PC-3 (cell line): ENCODE measurements around the gene PLXNA2. TPM values are rescaled to one million over a fixed set of nuclear protein-coding genes. Genes with fewer than 3 reads are reported as not detected.

ENCODE experiments used
- ATAC-seq: fragments of 200-7000 bp; cut with Tn5 transposase; 2 replicates; pipeline ENCODE4 v1.9.1; 2020; ENCODE audit warnings: mild to moderate bottlenecking, moderate library complexity
- BruUV-seq: library from RNA; stranded (reverse); fragments of 400-500 nt; replicated peaks from 2 replicates; lab custom pipeline; 2021; lab: Mats Ljungman, UMichigan
- CTCF ChIA-PET: fragments of 300-600 bp; sonication (Branson Sonifier 250); formaldehyde crosslinking; loops from one replicate; lab custom pipeline; 2022; ENCODE audit warnings: antibody characterized with exemption; lab: Charles Lee
- POLR2A ChIA-PET: fragments of 300-600 bp; sonication (Branson Sonifier 250); formaldehyde crosslinking; loops from one replicate; lab custom pipeline; 2022; ENCODE audit warnings: antibody characterized with exemption; ENCODE audit not compliant: unreplicated experiment; lab: Charles Lee
- DNase-seq: peaks from one replicate; pipeline ENCODE4 v3.0.0-alpha.2; 2015
- H2AFZ ChIP-seq: fragments of 300-600 bp; sonication (generic); 2 replicates; pipeline ENCODE4 v1.6.0; 2016; ENCODE audit warnings: antibody characterized with exemption, low read length
- H3F3A ChIP-seq: fragments of 300-600 bp; sonication (generic); one replicate; pipeline ENCODE4 v1.6.0; 2017; ENCODE audit warnings: antibody characterized with exemption, low read length, control low read depth, mild to moderate bottlenecking; ENCODE audit not compliant: unreplicated experiment
- H3K27ac ChIP-seq: fragments of 300-600 bp; sonication (generic); 2 replicates; pipeline ENCODE4 v1.5.1; 2016; ENCODE audit warnings: mild to moderate bottlenecking, low read length
- H3K27me3 ChIP-seq: fragments of 300-600 bp; sonication (generic); 2 replicates; pipeline ENCODE4 v1.6.1; 2016; ENCODE audit warnings: low read length, mixed read lengths
- H3K36me3 ChIP-seq: fragments of 300-600 bp; sonication (generic); 2 replicates; pipeline ENCODE4 v1.6.1; 2016; ENCODE audit warnings: low read depth, mixed run types, low read length, mixed read lengths
- H3K4me1 ChIP-seq: fragments of 300-600 bp; sonication (generic); 2 replicates; pipeline ENCODE4 v1.5.1; 2016; ENCODE audit warnings: low read length; ENCODE audit not compliant: insufficient read depth
- H3K4me2 ChIP-seq: fragments of 300-600 bp; sonication (generic); 2 replicates; pipeline ENCODE4 v1.6.0; 2016; ENCODE audit warnings: low read length
- H3K4me3 ChIP-seq: fragments of 300-600 bp; sonication (generic); 2 replicates; pipeline ENCODE4 v1.5.1; 2016; ENCODE audit warnings: mild to moderate bottlenecking, low read length, mixed read lengths
- H3K79me2 ChIP-seq: fragments of 300-600 bp; sonication (generic); 2 replicates; pipeline ENCODE4 v1.6.1; 2017; ENCODE audit warnings: low read length, mixed read lengths
- H3K9ac ChIP-seq: fragments of 300-600 bp; sonication (generic); 2 replicates; pipeline ENCODE4 v1.6.0; 2016; ENCODE audit warnings: mild to moderate bottlenecking, low read length
- H3K9me2 ChIP-seq: fragments of 300-600 bp; sonication (generic); replicated peaks from 2 replicates; pipeline ENCODE4 v1.6.1; 2016; ENCODE audit warnings: mixed run types, low read length, mixed read lengths
- H3K9me3 ChIP-seq: fragments of 300-600 bp; sonication (generic); 2 replicates; pipeline ENCODE4 v1.6.1; 2016; ENCODE audit warnings: low read length, mixed read lengths
- H4K20me1 ChIP-seq: fragments of 300-600 bp; sonication (generic); 2 replicates; pipeline ENCODE4 v1.6.1; 2016; ENCODE audit warnings: low read length, mixed read lengths
- EZH2 ChIP-seq: fragments of 300-600 bp; sonication (generic); IDR thresholded peaks from one replicate; pipeline ENCODE4 v1.6.1; 2017; ENCODE audit warnings: antibody characterized with exemption, mild to moderate bottlenecking, low read length; ENCODE audit not compliant: unreplicated experiment
- EZH2phosphoT487 ChIP-seq: fragments of 300-600 bp; sonication (generic); IDR thresholded peaks from 2 replicates; pipeline ENCODE4 v1.6.1; 2018; ENCODE audit warnings: mild to moderate bottlenecking, antibody characterized with exemption, low read length, borderline replicate concordance
- intact Hi-C: fragments of 100-400 bp; cut with micrococcal nuclease; formaldehyde crosslinking; loops from 2 replicates; pipeline ENCODE4 v1.9.0; 2023
- total RNA-seq: library from RNA; depleted of rRNA; stranded (reverse); fragments of >200 nt; gene quantifications from 2 replicates; pipeline ENCODE4 v1.2.3, GENCODE V29; 2014
- TF ChIP-seq, protein P1 (sequence below): fragments of 300-600 bp; sonication (generic); conservative IDR thresholded peaks from 2 replicates; pipeline ENCODE4 v1.5.1; 2017; ENCODE audit warnings: antibody characterized with exemption, low read depth, mild to moderate bottlenecking, low read length

Gene PLXNA2
- total RNA-seq, 1 experiment from 2014 or later, result 16.2 TPM

DNA sequence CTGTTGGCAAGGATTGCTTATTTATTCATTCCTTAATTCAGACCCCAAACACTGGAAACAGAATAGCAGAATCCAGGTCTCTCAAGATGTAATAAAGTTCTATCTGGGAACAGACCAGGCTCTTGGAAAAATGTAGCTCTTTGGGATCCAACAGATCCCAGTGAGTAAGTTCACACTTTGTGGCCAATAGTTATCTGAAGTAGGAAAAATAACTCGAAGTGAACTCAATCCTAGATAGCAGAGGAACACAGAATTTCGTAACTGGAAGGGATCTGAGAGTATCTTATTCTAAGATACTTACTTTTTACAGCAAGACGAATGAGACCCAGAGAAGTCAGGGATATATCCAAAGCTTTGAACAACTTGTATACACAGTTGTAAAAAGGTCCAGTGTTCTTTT is 182.6 kb downstream of the PLXNA2 start:
- ATAC-seq, result no peak
- no TSS peak for BruUV-seq
- no peaks in the 10 kb centered on the region for H3K36me3 ChIP-seq
- H3K4me2 ChIP-seq, result no peak overlapping the region
- H3K79me2 ChIP-seq, result no peaks in the 10 kb centered on the region
- intact Hi-C loops, result no loop called here
- H4K20me1 ChIP-seq, result no peaks in the 10 kb centered on the region
- H3K27ac ChIP-seq, result no peak overlapping the region
- POLR2A ChIA-PET, result no interaction called here
- no peaks in the 10 kb centered on the region for H3K9me2 ChIP-seq
- H2AFZ ChIP-seq, result no peak overlapping the region
- no peak for TF ChIP-seq EZH2phosphoT487
- TF ChIP-seq, protein P1, sequence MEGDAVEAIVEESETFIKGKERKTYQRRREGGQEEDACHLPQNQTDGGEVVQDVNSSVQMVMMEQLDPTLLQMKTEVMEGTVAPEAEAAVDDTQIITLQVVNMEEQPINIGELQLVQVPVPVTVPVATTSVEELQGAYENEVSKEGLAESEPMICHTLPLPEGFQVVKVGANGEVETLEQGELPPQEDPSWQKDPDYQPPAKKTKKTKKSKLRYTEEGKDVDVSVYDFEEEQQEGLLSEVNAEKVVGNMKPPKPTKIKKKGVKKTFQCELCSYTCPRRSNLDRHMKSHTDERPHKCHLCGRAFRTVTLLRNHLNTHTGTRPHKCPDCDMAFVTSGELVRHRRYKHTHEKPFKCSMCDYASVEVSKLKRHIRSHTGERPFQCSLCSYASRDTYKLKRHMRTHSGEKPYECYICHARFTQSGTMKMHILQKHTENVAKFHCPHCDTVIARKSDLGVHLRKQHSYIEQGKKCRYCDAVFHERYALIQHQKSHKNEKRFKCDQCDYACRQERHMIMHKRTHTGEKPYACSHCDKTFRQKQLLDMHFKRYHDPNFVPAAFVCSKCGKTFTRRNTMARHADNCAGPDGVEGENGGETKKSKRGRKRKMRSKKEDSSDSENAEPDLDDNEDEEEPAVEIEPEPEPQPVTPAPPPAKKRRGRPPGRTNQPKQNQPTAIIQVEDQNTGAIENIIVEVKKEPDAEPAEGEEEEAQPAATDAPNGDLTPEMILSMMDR, result no peak
- TF ChIP-seq EZH2, result no peak
- no peak overlapping the region for H3K4me3 ChIP-seq
- H3K9me3 ChIP-seq, result no peaks in the 10 kb centered on the region
- no peaks in the 10 kb centered on the region for H3F3A ChIP-seq
- no peak for DNase-seq
- no peaks in the 10 kb centered on the region for H3K27me3 ChIP-seq
- CTCF ChIA-PET, result no interaction called here
- H3K9ac ChIP-seq, result no peak overlapping the region
- no peaks in the 10 kb centered on the region for H3K4me1 ChIP-seq

DNA sequence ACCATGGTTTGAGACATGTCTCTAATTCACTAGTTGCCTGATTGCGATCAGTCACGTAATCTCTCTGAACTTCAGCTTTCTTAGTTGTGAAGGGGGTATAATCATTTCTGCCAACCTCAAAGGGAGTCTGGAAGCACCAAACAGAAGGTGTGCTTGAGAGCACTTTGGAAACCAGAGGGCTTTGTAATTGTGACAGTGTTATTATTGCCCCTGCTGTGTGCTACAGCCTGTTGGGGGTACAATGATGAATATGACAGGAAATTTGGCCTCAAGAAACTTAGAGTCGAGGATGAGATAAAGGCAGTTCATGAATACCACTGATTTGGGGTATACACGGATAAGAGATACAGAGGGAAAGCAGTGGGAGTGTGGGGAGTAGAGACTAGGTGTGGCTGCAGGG is 183.1 kb downstream of the PLXNA2 start:
- no peak overlapping the region for H3K4me3 ChIP-seq
- POLR2A ChIA-PET, result no interaction called here
- no peak overlapping the region for H2AFZ ChIP-seq
- H3F3A ChIP-seq, result no peaks in the 10 kb centered on the region
- DNase-seq (no peak), ATAC-seq (no peak)
- H3K36me3 ChIP-seq, result no peaks in the 10 kb centered on the region
- H3K27me3 ChIP-seq, result no peaks in the 10 kb centered on the region
- H4K20me1 ChIP-seq, result no peaks in the 10 kb centered on the region
- no peaks in the 10 kb centered on the region for H3K9me3 ChIP-seq
- no TSS peak for BruUV-seq
- CTCF ChIA-PET, result no interaction called here
- H3K9ac ChIP-seq, result no peak overlapping the region
- no peak overlapping the region for H3K27ac ChIP-seq
- intact Hi-C loops, result no loop called here
- no peaks in the 10 kb centered on the region for H3K9me2 ChIP-seq
- no peaks in the 10 kb centered on the region for H3K79me2 ChIP-seq
- H3K4me1 ChIP-seq, result no peaks in the 10 kb centered on the region
- TF ChIP-seq EZH2phosphoT487 (no peak), EZH2 (no peak)
- TF ChIP-seq, protein P1, result no peak
- no peak overlapping the region for H3K4me2 ChIP-seq

DNA sequence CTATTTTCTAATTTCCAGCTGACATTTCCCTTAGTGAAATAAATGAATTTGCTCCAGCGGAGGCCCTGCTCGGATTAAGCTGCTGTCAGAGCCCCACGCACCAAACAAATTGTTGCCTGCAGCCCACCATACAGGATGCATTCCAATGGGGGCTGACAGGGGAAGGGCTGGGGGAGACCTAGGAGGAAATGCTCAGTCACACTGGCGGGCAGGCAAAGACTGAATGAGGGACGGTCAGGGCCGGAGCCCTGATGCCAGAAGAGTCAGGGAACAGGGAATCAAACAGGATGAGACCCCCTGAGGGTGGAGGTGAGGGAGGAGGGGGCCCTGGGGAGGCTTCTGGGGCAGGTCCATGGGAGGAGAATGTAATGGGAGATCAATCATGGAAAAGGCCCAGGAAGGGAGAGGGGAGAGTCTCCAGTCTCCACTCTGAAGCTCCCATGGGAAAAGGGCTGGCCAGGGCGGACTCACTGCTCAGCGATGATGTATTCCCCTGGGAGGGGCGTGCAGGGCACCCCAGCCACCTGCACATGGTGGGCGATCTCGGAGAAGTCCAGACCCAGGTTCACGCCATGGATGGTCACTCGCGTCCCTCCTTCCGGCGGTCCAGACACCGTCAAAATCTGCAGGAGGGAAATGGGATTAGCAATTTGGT is 183.8 kb downstream of the PLXNA2 start:
- H3K36me3 ChIP-seq, result no peaks in the 10 kb centered on the region
- ChIA-PET POLR2A (no interaction called here), CTCF (no interaction called here)
- DNase-seq (no peak), ATAC-seq (no peak)
- no peaks in the 10 kb centered on the region for H3K9me3 ChIP-seq
- BruUV-seq, result no TSS peak
- no peaks in the 10 kb centered on the region for H3K9me2 ChIP-seq
- no peak overlapping the region for H3K27ac ChIP-seq
- intact Hi-C loops, result no loop called here
- H3K4me1 ChIP-seq, result no peaks in the 10 kb centered on the region
- no peaks in the 10 kb centered on the region for H3K79me2 ChIP-seq
- TF ChIP-seq, protein P1, result no peak
- TF ChIP-seq EZH2 (no peak), EZH2phosphoT487 (no peak)
- H2AFZ ChIP-seq, result no peak overlapping the region
- no peak overlapping the region for H3K9ac ChIP-seq
- no peaks in the 10 kb centered on the region for H3F3A ChIP-seq
- H3K4me2 ChIP-seq, result no peak overlapping the region
- H4K20me1 ChIP-seq, result no peaks in the 10 kb centered on the region
- H3K4me3 ChIP-seq, result no peak overlapping the region
- H3K27me3 ChIP-seq, result no peaks in the 10 kb centered on the region
